ENCODE results near the gene ZNF474.

DNA sequence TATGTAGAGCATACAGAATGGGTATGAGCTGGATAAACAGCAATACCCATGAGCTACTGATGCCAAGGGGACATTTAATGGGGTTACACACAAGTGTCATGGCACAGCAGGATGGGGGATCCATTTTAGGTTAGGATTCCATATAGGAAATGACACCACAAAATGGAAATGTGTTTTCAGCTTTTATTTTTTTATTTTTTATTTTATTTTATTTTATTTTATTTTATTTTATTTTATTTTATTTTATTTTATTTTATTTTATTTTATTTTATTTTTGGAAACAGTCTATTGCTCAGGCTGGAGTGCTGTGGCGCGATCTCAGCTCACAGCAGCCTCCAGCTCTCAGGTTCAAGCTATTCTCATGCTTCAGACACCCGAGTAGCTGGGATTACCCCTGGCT lies 11.6 kb downstream of the ZNF474 start:
- no peak for TF ChIP-seq POLR2A (IDR thresholded peaks at IDR 0.05; ENCODE audit: low read depth, low read length)
- TF ChIP-seq, protein P1, sequence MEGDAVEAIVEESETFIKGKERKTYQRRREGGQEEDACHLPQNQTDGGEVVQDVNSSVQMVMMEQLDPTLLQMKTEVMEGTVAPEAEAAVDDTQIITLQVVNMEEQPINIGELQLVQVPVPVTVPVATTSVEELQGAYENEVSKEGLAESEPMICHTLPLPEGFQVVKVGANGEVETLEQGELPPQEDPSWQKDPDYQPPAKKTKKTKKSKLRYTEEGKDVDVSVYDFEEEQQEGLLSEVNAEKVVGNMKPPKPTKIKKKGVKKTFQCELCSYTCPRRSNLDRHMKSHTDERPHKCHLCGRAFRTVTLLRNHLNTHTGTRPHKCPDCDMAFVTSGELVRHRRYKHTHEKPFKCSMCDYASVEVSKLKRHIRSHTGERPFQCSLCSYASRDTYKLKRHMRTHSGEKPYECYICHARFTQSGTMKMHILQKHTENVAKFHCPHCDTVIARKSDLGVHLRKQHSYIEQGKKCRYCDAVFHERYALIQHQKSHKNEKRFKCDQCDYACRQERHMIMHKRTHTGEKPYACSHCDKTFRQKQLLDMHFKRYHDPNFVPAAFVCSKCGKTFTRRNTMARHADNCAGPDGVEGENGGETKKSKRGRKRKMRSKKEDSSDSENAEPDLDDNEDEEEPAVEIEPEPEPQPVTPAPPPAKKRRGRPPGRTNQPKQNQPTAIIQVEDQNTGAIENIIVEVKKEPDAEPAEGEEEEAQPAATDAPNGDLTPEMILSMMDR (conservative IDR thresholded peaks at IDR 0.05; ENCODE audit: low read depth, low read length) = no peak
- no peak for TF ChIP-seq MAZ (IDR thresholded peaks at IDR 0.05; ENCODE audit: borderline replicate concordance, low read depth, low read length)
- TF ChIP-seq, protein P2, sequence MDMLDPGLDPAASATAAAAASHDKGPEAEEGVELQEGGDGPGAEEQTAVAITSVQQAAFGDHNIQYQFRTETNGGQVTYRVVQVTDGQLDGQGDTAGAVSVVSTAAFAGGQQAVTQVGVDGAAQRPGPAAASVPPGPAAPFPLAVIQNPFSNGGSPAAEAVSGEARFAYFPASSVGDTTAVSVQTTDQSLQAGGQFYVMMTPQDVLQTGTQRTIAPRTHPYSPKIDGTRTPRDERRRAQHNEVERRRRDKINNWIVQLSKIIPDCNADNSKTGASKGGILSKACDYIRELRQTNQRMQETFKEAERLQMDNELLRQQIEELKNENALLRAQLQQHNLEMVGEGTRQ (IDR thresholded peaks at IDR 0.05; ENCODE audit: low read depth, low read length) = no peak
- TF ChIP-seq CHD1 (IDR thresholded peaks at IDR 0.05; ENCODE audit: low read depth, low read length) = no peak
- TF ChIP-seq, protein P3, sequence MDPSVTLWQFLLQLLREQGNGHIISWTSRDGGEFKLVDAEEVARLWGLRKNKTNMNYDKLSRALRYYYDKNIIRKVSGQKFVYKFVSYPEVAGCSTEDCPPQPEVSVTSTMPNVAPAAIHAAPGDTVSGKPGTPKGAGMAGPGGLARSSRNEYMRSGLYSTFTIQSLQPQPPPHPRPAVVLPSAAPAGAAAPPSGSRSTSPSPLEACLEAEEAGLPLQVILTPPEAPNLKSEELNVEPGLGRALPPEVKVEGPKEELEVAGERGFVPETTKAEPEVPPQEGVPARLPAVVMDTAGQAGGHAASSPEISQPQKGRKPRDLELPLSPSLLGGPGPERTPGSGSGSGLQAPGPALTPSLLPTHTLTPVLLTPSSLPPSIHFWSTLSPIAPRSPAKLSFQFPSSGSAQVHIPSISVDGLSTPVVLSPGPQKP (IDR thresholded peaks at IDR 0.05; ENCODE audit: borderline replicate concordance, low read depth, low read length) = no peak
- no peak for TF ChIP-seq FOS (IDR thresholded peaks at IDR 0.05; ENCODE audit: low read depth, low read length)
